Measurements from ENCODE around the gene WDR19. TPM values are rescaled to one million over a fixed set of nuclear protein-coding genes. Genes with fewer than 3 reads are reported as not detected.
"Not testable (repeated sequence)": the region's sequence is repeated elsewhere in the genome, so short reads cannot be mapped to it uniquely, and the experiment has no call there.

The WDR19 gene
- total and polyA plus RNA-seq, 4 donors: 44.5 to 61.2 (median 58.0) TPM

DNA sequence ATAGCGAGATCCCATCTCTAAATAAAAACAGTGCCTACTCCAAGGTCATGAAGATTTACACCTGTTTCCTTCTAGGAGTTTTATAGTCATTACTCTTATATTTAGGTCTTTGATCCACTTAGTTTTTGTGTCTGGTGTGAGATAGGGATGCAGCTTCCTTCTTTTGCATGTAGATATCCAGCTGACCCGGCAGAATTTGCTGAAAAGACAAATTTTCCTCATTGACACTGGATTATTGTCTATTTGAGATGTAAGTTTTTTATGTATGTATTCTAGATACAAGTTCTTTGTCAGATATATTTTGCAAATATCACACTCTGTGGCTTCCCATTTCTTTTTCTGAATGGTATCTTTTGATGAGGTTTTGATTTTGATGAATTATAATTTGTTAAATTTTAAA lies 98.4 kb downstream of the WDR19 start:
- Histone ChIP-seq H3K4me1 (ENCODE audit: control insufficient read depth, insufficient read depth, low read length) (no peaks in the 10 kb centered on the region), H3K27me3 (ENCODE audit: control insufficient read depth, insufficient read depth, low read length) (no peaks in the 10 kb centered on the region), H3K36me3 (ENCODE audit: control insufficient read depth, insufficient read depth, low read length) (peaks cover 38% of the 10 kb centered on the region), H3K9me3 (ENCODE audit: control insufficient read depth, insufficient read depth, low read length) (peaks cover 4% of the 10 kb centered on the region), H3K27ac (ENCODE audit: low read depth, low read length) (no peak overlapping the region), H3K4me3 (ENCODE audit: low read depth, low read length) (no peak overlapping the region)
- no peak for DNase-seq (ENCODE audit: low read depth in 4 of 6, low spot score in 6 of 6)
- no CpG with 5 or more reads among the region's 2 CpGs for WGBS (ENCODE audit: insufficient coverage)

DNA sequence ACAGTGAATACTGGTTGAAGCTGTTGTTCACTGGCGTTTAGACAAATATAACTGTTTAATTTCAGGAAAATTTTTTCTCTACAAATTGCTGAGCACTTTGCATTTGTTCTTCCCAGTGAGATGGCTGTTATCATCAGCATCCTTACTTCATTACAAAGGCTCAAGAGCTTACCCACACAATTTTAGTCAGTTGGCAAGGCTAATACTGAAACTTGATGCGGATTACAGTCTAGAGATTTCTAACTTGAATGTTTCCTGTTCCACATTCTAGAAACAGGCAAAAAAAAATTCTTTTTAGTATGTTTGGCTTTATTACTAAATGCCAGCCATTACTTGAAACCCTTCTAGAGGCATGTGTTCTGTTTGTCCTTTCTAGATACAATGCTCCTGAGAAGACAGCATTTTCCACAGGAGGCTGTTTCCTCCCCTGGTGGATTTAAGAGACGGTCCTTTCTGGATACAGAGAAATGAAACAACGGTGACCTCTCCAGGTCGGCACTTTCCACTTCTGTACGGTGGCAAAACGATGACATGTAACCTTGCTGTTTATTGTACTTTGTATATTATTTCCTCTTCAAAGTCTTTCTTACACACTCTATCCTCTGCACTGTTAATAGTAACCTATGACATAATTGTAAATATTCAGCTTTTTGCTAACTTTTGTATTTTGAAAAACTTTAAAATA lies 102.9 kb downstream of the WDR19 start:
- DNase-seq (ENCODE audit: low read depth in 4 of 6, low spot score in 6 of 6): no peak
- WGBS (ENCODE audit: insufficient coverage): no CpG with 5 or more reads among the region's 7 CpGs
- Histone ChIP-seq H3K4me3 (ENCODE audit: low read depth, low read length) (no peak overlapping the region), H3K36me3 (ENCODE audit: control insufficient read depth, insufficient read depth, low read length) (peaks cover 13% of the 10 kb centered on the region), H3K4me1 (ENCODE audit: control insufficient read depth, insufficient read depth, low read length) (no peaks in the 10 kb centered on the region), H3K9me3 (ENCODE audit: control insufficient read depth, insufficient read depth, low read length) (peaks cover 4% of the 10 kb centered on the region), H3K27ac (ENCODE audit: low read depth, low read length) (no peak overlapping the region), H3K27me3 (ENCODE audit: control insufficient read depth, insufficient read depth, low read length) (no peaks in the 10 kb centered on the region)

DNA sequence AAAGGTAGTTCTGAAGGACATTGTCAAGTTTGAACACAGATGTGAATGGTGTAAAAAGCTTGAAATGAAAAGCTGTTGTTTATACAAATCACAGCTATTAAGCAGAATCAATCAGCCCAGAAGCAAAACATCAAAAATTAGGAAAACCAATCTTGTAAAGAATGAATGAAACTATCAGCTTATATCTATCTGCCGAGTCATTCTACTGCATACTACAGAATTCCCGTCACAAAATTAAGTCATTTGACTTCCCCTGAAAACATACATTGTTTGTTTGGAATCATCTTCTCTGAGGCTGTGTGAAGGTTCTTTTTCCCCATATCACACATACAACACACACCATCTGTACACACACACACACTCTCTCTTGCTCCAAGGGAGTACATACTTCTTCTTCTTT lies 103.5 kb downstream of the WDR19 start:
- DNase-seq (ENCODE audit: low read depth in 4 of 6, low spot score in 6 of 6): no peak
- H3K4me1 ChIP-seq (ENCODE audit: control insufficient read depth, insufficient read depth, low read length): no peaks in the 10 kb centered on the region
- no peak overlapping the region for H3K27ac ChIP-seq (ENCODE audit: low read depth, low read length)
- WGBS (ENCODE audit: insufficient coverage): 80% methylated on average over 1 of the region's 2 CpGs
- no peak overlapping the region for H3K4me3 ChIP-seq (ENCODE audit: low read depth, low read length)
- peaks cover 14% of the 10 kb centered on the region for H3K36me3 ChIP-seq (ENCODE audit: control insufficient read depth, insufficient read depth, low read length)
- H3K27me3 ChIP-seq (ENCODE audit: control insufficient read depth, insufficient read depth, low read length): no peaks in the 10 kb centered on the region
- peaks cover 4% of the 10 kb centered on the region for H3K9me3 ChIP-seq (ENCODE audit: control insufficient read depth, insufficient read depth, low read length)

DNA sequence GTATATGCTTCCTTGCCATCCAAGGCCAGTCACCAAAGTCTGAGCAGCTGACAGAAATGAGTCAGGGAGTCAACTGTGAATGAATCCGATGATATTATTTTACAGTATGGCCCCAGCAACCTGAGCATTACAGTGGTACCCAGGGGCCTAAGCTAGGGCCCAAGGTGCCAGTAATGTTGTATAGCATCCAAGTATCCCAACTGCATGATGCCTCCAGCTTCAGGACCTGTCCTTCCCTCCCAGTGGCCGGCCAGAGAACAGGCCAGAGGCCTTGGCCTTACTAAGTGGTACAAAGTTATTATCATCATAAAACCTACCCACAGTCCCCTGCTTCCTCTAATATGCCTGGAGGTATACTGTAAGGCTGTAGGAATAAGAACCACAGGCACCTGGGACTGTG lies 103.9 kb downstream of the WDR19 start:
- DNase-seq (ENCODE audit: low read depth in 4 of 6, low spot score in 6 of 6): no peak
- Histone ChIP-seq H3K27me3 (ENCODE audit: control insufficient read depth, insufficient read depth, low read length) (no peaks in the 10 kb centered on the region), H3K36me3 (ENCODE audit: control insufficient read depth, insufficient read depth, low read length) (peaks cover 14% of the 10 kb centered on the region), H3K4me3 (ENCODE audit: low read depth, low read length) (no peak overlapping the region), H3K9me3 (ENCODE audit: control insufficient read depth, insufficient read depth, low read length) (peaks cover 4% of the 10 kb centered on the region), H3K4me1 (ENCODE audit: control insufficient read depth, insufficient read depth, low read length) (no peaks in the 10 kb centered on the region), H3K27ac (ENCODE audit: low read depth, low read length) (no peak overlapping the region)
- WGBS (ENCODE audit: insufficient coverage): 100% methylated on average over 1 of the region's 2 CpGs

DNA sequence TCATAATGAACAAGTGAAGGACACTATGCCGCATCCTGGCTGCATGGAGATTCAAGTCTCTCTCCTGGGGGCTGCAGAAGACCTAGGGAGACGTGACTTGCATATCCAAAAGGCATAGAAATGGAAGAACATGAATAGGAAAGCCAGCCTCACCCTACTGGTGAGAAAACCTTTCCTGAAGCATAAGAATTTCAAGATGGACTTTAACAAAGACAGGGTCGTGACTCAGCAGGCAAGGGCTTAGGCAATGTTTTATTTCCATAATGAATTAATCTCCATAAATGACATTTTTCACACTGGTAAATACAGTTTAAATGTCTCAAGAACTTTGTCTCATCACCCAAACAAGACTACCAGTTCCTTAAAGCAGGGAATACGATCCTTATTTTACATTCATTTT lies 104.9 kb downstream of the WDR19 start:
- 100% methylated on average over 1 of the region's 4 CpGs for WGBS (ENCODE audit: insufficient coverage)
- Histone ChIP-seq H3K9me3 (ENCODE audit: control insufficient read depth, insufficient read depth, low read length) (no peaks in the 10 kb centered on the region), H3K27ac (ENCODE audit: low read depth, low read length) (no peak overlapping the region), H3K4me1 (ENCODE audit: control insufficient read depth, insufficient read depth, low read length) (no peaks in the 10 kb centered on the region), H3K27me3 (ENCODE audit: control insufficient read depth, insufficient read depth, low read length) (no peaks in the 10 kb centered on the region), H3K36me3 (ENCODE audit: control insufficient read depth, insufficient read depth, low read length) (peaks cover 12% of the 10 kb centered on the region), H3K4me3 (ENCODE audit: low read depth, low read length) (no peak overlapping the region)
- DNase-seq (ENCODE audit: low read depth in 4 of 6, low spot score in 6 of 6): no peak

DNA sequence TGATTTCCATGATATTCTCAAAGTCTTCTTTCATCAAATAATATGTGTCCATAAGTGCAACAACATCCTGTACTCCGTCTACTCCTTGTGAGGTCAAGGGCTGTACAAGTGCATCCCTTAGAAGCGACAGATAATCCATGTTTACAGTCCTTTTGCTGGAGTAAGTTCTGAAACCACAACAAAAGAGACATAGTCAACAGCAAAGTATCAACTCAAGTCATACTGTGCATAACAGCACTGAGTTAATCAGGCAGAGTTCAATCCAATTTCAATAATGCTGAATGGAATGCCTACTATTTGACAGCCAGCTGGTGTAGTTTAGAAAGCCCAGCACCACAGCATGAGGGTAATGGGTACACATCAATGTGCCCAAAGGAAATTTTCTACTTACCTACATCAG lies 109.4 kb downstream of the WDR19 start:
- Histone ChIP-seq H3K36me3 (ENCODE audit: control insufficient read depth, insufficient read depth, low read length) (peaks cover 15% of the 10 kb centered on the region), H3K4me1 (ENCODE audit: control insufficient read depth, insufficient read depth, low read length) (no peaks in the 10 kb centered on the region), H3K4me3 (ENCODE audit: low read depth, low read length) (no peak overlapping the region), H3K9me3 (ENCODE audit: control insufficient read depth, insufficient read depth, low read length) (no peaks in the 10 kb centered on the region), H3K27ac (ENCODE audit: low read depth, low read length) (no peak overlapping the region), H3K27me3 (ENCODE audit: control insufficient read depth, insufficient read depth, low read length) (no peaks in the 10 kb centered on the region)
- DNase-seq (ENCODE audit: low read depth in 4 of 6, low spot score in 6 of 6): no peak
- WGBS (ENCODE audit: insufficient coverage): 100% methylated on average over 1 of the region's 2 CpGs

DNA sequence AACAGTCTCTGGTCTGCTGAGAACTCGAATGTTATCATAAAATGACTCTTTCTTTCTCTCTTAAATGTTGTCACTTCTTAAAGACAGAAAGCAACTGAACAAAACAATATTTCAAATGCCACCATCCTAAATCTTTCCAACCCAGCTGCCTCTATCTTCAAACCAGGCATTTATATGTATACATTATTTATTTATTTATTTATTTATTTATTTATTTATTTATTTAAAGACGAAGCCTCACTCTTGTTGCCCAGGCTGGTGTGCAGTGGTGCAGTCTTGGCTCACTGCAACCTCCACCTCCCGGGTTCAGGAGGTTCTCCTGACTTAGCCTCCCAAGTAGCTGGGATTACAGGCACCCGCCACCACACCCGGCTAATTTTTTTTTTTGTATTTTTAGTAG lies 110.1 kb downstream of the WDR19 start:
- 100% methylated on average over 2 of the region's 5 CpGs for WGBS (ENCODE audit: insufficient coverage)
- peaks cover 15% of the 10 kb centered on the region for H3K36me3 ChIP-seq (ENCODE audit: control insufficient read depth, insufficient read depth, low read length)
- not testable (repeated sequence) for H3K4me1 ChIP-seq (ENCODE audit: control insufficient read depth, insufficient read depth, low read length); DNase-seq (ENCODE audit: low read depth in 4 of 6, low spot score in 6 of 6); H3K9me3 ChIP-seq (ENCODE audit: control insufficient read depth, insufficient read depth, low read length); H3K27me3 ChIP-seq (ENCODE audit: control insufficient read depth, insufficient read depth, low read length); H3K27ac ChIP-seq (ENCODE audit: low read depth, low read length); H3K4me3 ChIP-seq (ENCODE audit: low read depth, low read length)

DNA sequence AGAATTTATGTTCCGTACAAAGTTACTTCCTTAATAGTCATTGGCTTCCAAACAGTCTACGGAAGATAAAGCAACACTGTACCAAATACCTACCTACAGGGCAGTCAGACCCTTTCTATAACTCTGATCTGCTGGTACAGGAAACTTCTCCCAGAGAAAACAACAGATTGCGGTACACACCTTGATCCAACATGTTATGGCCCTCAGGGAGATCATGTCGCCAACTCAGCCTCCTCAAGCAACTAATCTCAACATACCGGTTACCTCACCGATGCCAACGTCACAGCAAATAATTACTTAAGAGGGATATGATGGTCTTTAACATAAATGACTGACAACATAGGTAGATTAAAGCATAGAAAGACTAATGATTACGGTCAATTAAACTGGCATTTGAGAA lies 113.5 kb downstream of the WDR19 start:
- Histone ChIP-seq H3K4me1 (ENCODE audit: control insufficient read depth, insufficient read depth, low read length) (no peaks in the 10 kb centered on the region), H3K4me3 (ENCODE audit: low read depth, low read length) (no peak overlapping the region), H3K27ac (ENCODE audit: low read depth, low read length) (no peak overlapping the region), H3K27me3 (ENCODE audit: control insufficient read depth, insufficient read depth, low read length) (no peaks in the 10 kb centered on the region), H3K9me3 (ENCODE audit: control insufficient read depth, insufficient read depth, low read length) (no peaks in the 10 kb centered on the region), H3K36me3 (ENCODE audit: control insufficient read depth, insufficient read depth, low read length) (peaks cover 26% of the 10 kb centered on the region)
- 92% methylated on average over 2 of the region's 8 CpGs for WGBS (ENCODE audit: insufficient coverage)
- no peak for DNase-seq (ENCODE audit: low read depth in 4 of 6, low spot score in 6 of 6)

DNA sequence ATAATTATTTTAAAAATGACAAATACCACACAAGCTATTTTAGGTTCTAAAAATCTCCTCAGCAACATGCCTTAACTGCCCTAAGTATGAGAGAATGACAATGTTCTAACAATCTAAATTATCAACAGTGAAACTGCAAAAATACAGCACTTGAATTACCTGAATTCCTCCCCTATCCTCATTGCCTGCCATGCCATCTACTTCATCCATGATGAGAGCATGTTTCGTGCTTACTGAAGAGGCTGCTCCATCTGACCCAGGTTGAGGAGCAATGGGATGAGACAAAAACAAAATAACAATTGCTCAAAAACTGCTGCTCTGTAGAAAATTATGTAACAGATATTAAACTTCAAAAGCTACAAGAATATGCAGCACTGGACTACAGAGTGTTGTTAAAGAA lies 120.6 kb downstream of the WDR19 start:
- Histone ChIP-seq H3K4me1 (ENCODE audit: control insufficient read depth, insufficient read depth, low read length) (no peaks in the 10 kb centered on the region), H3K27me3 (ENCODE audit: control insufficient read depth, insufficient read depth, low read length) (no peaks in the 10 kb centered on the region), H3K4me3 (ENCODE audit: low read depth, low read length) (no peak overlapping the region), H3K36me3 (ENCODE audit: control insufficient read depth, insufficient read depth, low read length) (peaks cover 35% of the 10 kb centered on the region), H3K27ac (ENCODE audit: low read depth, low read length) (no peak overlapping the region), H3K9me3 (ENCODE audit: control insufficient read depth, insufficient read depth, low read length) (no peaks in the 10 kb centered on the region)
- no peak for DNase-seq (ENCODE audit: low read depth in 4 of 6, low spot score in 6 of 6)
- WGBS (ENCODE audit: insufficient coverage): no CpG with 5 or more reads among the region's 1 CpG

DNA sequence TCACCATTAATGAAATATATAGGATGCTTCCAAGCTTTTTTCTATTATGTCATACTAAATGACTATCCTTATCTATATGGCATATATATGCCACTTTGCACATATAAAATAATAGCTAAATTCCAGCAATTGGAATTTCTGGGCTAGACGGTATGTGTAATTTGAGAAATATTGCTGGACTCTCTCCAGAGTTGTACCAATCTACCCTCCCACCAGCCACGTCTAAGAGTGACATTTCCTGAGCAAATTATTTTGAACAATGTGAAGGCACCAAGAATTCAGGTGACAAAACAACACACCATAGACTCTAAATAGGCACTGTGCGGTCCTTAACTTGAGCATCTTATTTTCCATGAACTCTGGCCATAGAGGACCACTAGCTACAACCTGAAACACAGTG lies 121.5 kb downstream of the WDR19 start:
- no peak overlapping the region for H3K27ac ChIP-seq (ENCODE audit: low read depth, low read length)
- H3K27me3 ChIP-seq (ENCODE audit: control insufficient read depth, insufficient read depth, low read length): no peaks in the 10 kb centered on the region
- DNase-seq (ENCODE audit: low read depth in 4 of 6, low spot score in 6 of 6): no peak
- H3K36me3 ChIP-seq (ENCODE audit: control insufficient read depth, insufficient read depth, low read length): peaks cover 32% of the 10 kb centered on the region
- H3K9me3 ChIP-seq (ENCODE audit: control insufficient read depth, insufficient read depth, low read length): no peaks in the 10 kb centered on the region
- H3K4me1 ChIP-seq (ENCODE audit: control insufficient read depth, insufficient read depth, low read length): no peaks in the 10 kb centered on the region
- WGBS (ENCODE audit: insufficient coverage): 100% methylated on average over 1 of the region's 3 CpGs
- H3K4me3 ChIP-seq (ENCODE audit: low read depth, low read length): no peak overlapping the region
